Gastrocnemius medialis (tissue), 4 donors: ENCODE measurements around the gene KLF4. TPM values are rescaled to one million over a fixed set of nuclear protein-coding genes. Genes with fewer than 3 reads are reported as not detected.

Experiments used
- ATAC-seq, 2 donors: fragments of 150-250 bp; one replicate each; pipeline ENCODE4 v1.9.1; 2016
- DNase-seq, 2 donors: peaks; one replicate each; pipeline ENCODE4 v3.0.0-alpha.2; 2019
- H3K27ac ChIP-seq, 4 donors: fragments of 200-600 bp; sonication (generic); 1 replicate in 1 of 4; 2 replicates in 3 of 4; pipeline ENCODE4 v1.5.1; 2016 to 2018; ENCODE audit warnings: mild to moderate bottlenecking in 2 of 4, moderate library complexity in 1 of 4
- H3K27me3 ChIP-seq, 3 donors: fragments of 200-600 bp; sonication (generic) in 2 of 3; 1 replicate in 1 of 3; 2 replicates in 2 of 3; pipeline versions ENCODE4 v1.5.1 to v1.6.0; 2016 to 2019; ENCODE audit warnings: mild to moderate bottlenecking in 1 of 3, moderate library complexity in 1 of 3
- H3K36me3 ChIP-seq, 2 donors: fragments of 200-600 bp; sonication (generic) in 1 of 2; one replicate each; pipeline ENCODE4 v1.5.1; 2017 to 2018
- H3K4me1 ChIP-seq, 2 donors: fragments of 200-600 bp; sonication (generic) in 1 of 2; one replicate each; pipeline ENCODE4 v1.5.1; 2016 to 2017; ENCODE audit warnings: mild to moderate bottlenecking in 2 of 2
- H3K4me3 ChIP-seq, 4 donors: fragments of 200-600 bp; sonication (generic) in 3 of 4; 1 replicate in 1 of 4; 2 replicates in 3 of 4; pipeline ENCODE4 v1.5.1; 2016 to 2019; ENCODE audit warnings: mild to moderate bottlenecking in 2 of 4
- H3K9me3 ChIP-seq, 3 donors: fragments of 200-600 bp; sonication (generic) in 2 of 3; 1 replicate in 1 of 3; 2 replicates in 2 of 3; pipeline ENCODE4 v1.5.1; 2016 to 2019
- CTCF ChIP-seq, 5 experiments: fragments of 450-650 bp in 3 of 5; fragments of 200-600 bp in 2 of 5; sonication (generic) in 2 of 5; IDR thresholded peaks in 4 of 5; conservative IDR thresholded peaks in 1 of 5; 1 replicate in 4 of 5; 2 replicates in 1 of 5; pipeline ENCODE4 v1.5.1; 2016 to 2019; ENCODE audit warnings: antibody characterized with exemption in 5 of 5, mild to moderate bottlenecking in 3 of 5, moderate library complexity in 3 of 5
- POLR2A ChIP-seq, 2 donors: fragments of 450-650 bp; IDR thresholded peaks; one replicate each; pipeline ENCODE4 v1.6.1; 2017; ENCODE audit warnings: antibody characterized with exemption in 2 of 2, mild to moderate bottlenecking in 2 of 2, moderate library complexity in 2 of 2
- in situ Hi-C, 4 donors: fragments of 200-750 bp; cut with MboI; loops; one replicate each; pipeline versions ENCODE4 v1.15.0 to v1.8.0; 2017; ENCODE audit warnings: low sequenced_read_pairs in 4 of 4
- intact Hi-C: fragments of 100-400 bp; cut with DNase I; formaldehyde crosslinking; loops from one replicate; pipeline ENCODE4 v1.15.1; 2023; ENCODE audit warnings: low total_unique reads
- total RNA-seq, 4 donors: library from RNA; depleted of rRNA; stranded (reverse); fragments of >200 nt; gene quantifications; one replicate each; pipeline versions ENCODE4 v1.1.0 to v1.2.3, GENCODE V29; 2016

The KLF4 gene
- total RNA-seq, 4 donors from 2014 or later, result 15.7 to 62.6 (median 32.4) TPM

GRCh38 chr9:107437716-107438115, 51.9 kb downstream of the KLF4 start:
- no peak overlapping the region for H3K4me3 ChIP-seq
- no peaks in the 10 kb centered on the region for H3K9me3 ChIP-seq
- ATAC-seq (no peak), DNase-seq (no peak)
- H3K4me1 ChIP-seq, result no peaks in the 10 kb centered on the region
- H3K36me3 ChIP-seq, result no peaks in the 10 kb centered on the region
- intact Hi-C loops, result no loop called here
- TF ChIP-seq CTCF (IDR thresholded peaks at IDR 0.05 in 4 of 5, conservative IDR thresholded peaks at IDR 0.05 in 1 of 5), result no peak
- no peak for TF ChIP-seq POLR2A (IDR thresholded peaks at IDR 0.05)
- in situ Hi-C loops, result no loop called here
- H3K27me3 ChIP-seq, result no peaks in the 10 kb centered on the region
- H3K27ac ChIP-seq, result no peak overlapping the region

GRCh38 chr9:107435415-107435814, 54.2 kb downstream of the KLF4 start:
- no peaks in the 10 kb centered on the region for H3K27me3 ChIP-seq
- DNase-seq (no peak), ATAC-seq (no peak)
- H3K27ac ChIP-seq, result no peak overlapping the region
- intact Hi-C loops, result no loop called here
- TF ChIP-seq POLR2A (IDR thresholded peaks at IDR 0.05), result no peak
- no peak for TF ChIP-seq CTCF (IDR thresholded peaks at IDR 0.05 in 4 of 5, conservative IDR thresholded peaks at IDR 0.05 in 1 of 5)
- H3K4me3 ChIP-seq, result no peak overlapping the region
- no peaks in the 10 kb centered on the region for H3K36me3 ChIP-seq
- no peaks in the 10 kb centered on the region for H3K4me1 ChIP-seq
- in situ Hi-C loops, result no loop called here
- no peaks in the 10 kb centered on the region for H3K9me3 ChIP-seq

Other genes starting within 250 kb of the KLF4 start
- 100 to 1,000 TPM; 163 to 249 (median 188) TPM for gene RAD23B, start 206.5 kb downstream of the KLF4 start, total RNA-seq